ENCODE measurements around the gene CHI3L2. TPM values are rescaled to one million over a fixed set of nuclear protein-coding genes. Genes with fewer than 3 reads are reported as not detected.

Gene CHI3L2
- total RNA-seq, 1 donor from 2014 or later = 5.6 TPM

DNA sequence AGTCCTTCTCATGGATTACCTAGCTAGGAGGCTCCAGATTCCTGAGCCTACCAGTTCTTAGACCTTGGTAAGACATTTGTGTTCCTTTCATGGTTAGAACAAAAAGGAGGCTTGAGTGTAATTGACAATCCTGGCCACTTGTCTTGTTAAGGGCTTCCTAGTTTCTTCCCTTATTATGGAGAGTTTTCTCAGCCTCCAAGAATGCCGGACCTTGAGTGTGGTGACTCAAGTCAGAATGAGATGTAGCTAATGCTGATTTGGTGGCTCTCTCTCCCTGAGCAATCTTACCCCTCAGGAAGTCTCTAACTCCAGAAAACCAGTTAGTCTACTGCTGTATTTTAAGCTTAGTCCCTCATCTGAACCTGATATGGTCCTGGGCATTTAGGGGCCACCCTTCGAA lies 14.3 kb downstream of the CHI3L2 start:
- TF ChIP-seq, protein P1, sequence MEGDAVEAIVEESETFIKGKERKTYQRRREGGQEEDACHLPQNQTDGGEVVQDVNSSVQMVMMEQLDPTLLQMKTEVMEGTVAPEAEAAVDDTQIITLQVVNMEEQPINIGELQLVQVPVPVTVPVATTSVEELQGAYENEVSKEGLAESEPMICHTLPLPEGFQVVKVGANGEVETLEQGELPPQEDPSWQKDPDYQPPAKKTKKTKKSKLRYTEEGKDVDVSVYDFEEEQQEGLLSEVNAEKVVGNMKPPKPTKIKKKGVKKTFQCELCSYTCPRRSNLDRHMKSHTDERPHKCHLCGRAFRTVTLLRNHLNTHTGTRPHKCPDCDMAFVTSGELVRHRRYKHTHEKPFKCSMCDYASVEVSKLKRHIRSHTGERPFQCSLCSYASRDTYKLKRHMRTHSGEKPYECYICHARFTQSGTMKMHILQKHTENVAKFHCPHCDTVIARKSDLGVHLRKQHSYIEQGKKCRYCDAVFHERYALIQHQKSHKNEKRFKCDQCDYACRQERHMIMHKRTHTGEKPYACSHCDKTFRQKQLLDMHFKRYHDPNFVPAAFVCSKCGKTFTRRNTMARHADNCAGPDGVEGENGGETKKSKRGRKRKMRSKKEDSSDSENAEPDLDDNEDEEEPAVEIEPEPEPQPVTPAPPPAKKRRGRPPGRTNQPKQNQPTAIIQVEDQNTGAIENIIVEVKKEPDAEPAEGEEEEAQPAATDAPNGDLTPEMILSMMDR (IDR thresholded peaks at IDR 0.05) = no peak
- TF ChIP-seq POLR2A (IDR thresholded peaks at IDR 0.05) = no peak
- TF ChIP-seq POLR2AphosphoS5 (IDR thresholded peaks at IDR 0.05; ENCODE audit: insufficient read depth in 1 of 2, low read depth in 1 of 2) = no peak
- intact Hi-C loops (cut with DNase I) = no loop called here
- Histone ChIP-seq H3K4me3 (no peak overlapping the region), H3K27me3 (no peaks in the 10 kb centered on the region), H3K9me3 (no peaks in the 10 kb centered on the region), H3K36me3 (no peaks in the 10 kb centered on the region), H3K4me1 (no peaks in the 10 kb centered on the region), H3K27ac (no peak overlapping the region)
- no peak for DNase-seq (ENCODE audit: extremely low spot score in 2 of 2)

DNA sequence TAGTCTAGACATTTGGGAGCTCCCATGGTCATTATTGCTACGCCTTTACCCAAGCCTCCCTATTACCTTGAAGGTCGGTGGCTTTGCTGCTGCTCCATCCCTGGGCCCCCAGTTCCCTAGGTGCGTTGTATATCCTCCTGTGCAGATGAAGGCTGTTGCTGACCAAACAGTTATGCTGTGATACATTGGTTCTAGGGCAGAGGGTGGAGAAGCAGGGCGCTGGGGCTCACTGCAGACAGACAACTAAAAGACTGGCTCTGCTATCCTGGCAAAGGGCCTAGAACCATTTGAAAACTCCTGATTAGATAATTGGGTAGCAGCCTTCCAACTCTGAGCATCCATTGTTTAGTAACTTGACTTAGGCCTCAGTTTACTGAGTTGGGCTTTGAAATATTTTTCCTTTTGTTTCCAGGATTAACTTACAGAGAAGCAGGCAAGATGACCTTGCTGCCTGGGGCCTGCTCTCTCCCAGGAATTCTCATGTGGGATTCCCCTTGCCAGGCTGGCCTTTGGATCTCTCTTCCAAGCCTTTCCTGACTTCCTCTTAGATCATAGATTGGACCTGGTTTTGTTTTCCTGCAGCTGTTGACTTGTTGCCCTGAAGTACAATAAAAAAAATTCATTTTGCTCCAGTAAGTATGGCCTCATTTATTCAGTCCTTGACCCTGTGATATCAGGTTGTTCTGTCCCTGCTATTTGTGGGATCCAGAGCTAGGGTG lies 15.5 kb downstream of the CHI3L2 start:
- DNase-seq (ENCODE audit: extremely low spot score in 2 of 2) = peak in 1 of 2 donors; percentile 67
- Histone ChIP-seq H3K4me3 (no peak overlapping the region), H3K27me3 (no peaks in the 10 kb centered on the region), H3K36me3 (no peaks in the 10 kb centered on the region), H3K27ac (no peak overlapping the region), H3K4me1 (no peaks in the 10 kb centered on the region), H3K9me3 (no peaks in the 10 kb centered on the region)
- intact Hi-C loops (cut with DNase I) = no loop called here
- no peak for TF ChIP-seq POLR2A (IDR thresholded peaks at IDR 0.05)
- no peak for TF ChIP-seq POLR2AphosphoS5 (IDR thresholded peaks at IDR 0.05; ENCODE audit: insufficient read depth in 1 of 2, low read depth in 1 of 2)
- TF ChIP-seq, protein P1 (IDR thresholded peaks at IDR 0.05) = no peak

- no peaks in the 10 kb centered on the region for H3K4me1 ChIP-seq
- no peak overlapping the region for H3K4me3 ChIP-seq
- peak in 1 of 2 donors; percentile 67 for DNase-seq (ENCODE audit: extremely low spot score in 2 of 2)
- intact Hi-C loops (cut with DNase I) = no loop called here
- no peaks in the 10 kb centered on the region for H3K9me3 ChIP-seq
- no peaks in the 10 kb centered on the region for H3K27me3 ChIP-seq
- TF ChIP-seq, protein P1 (IDR thresholded peaks at IDR 0.05) = no peak
- TF ChIP-seq POLR2AphosphoS5 (IDR thresholded peaks at IDR 0.05; ENCODE audit: insufficient read depth in 1 of 2, low read depth in 1 of 2) (no peak), POLR2A (IDR thresholded peaks at IDR 0.05) (no peak)
- no peak overlapping the region for H3K27ac ChIP-seq
- no peaks in the 10 kb centered on the region for H3K36me3 ChIP-seq
Measured at GRCh38 chr1:111247125-111247838, 19.8 kb downstream of the CHI3L2 start.

DNA sequence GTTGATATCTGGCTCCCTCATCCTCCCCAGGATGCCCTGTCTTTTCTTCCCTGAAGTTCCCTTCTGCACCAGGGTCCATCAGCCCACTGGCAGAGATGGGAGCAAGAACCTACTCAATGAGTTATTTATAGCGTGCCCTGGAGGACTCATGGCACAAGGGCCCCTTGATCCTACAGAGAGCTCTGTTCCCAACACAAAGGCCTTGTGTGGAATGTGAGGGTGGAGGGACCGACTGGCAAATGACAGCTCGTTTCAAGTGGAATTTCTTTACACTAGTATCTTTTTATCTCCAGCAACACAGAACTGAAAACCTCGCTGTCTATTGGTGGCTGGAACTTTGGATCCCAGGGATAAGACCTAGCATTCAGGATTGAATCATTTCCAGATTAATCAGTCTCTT lies 22.4 kb downstream of the CHI3L2 start:
- H3K36me3 ChIP-seq = no peaks in the 10 kb centered on the region
- H3K27me3 ChIP-seq = no peaks in the 10 kb centered on the region
- H3K4me3 ChIP-seq = no peak overlapping the region
- TF ChIP-seq, protein P1 (IDR thresholded peaks at IDR 0.05) = no peak
- no peak for TF ChIP-seq POLR2A (IDR thresholded peaks at IDR 0.05)
- no peak for TF ChIP-seq POLR2AphosphoS5 (IDR thresholded peaks at IDR 0.05; ENCODE audit: insufficient read depth in 1 of 2, low read depth in 1 of 2)
- H3K27ac ChIP-seq = no peak overlapping the region
- no peaks in the 10 kb centered on the region for H3K9me3 ChIP-seq
- intact Hi-C loops (cut with DNase I) = no loop called here
- no peak for DNase-seq (ENCODE audit: extremely low spot score in 2 of 2)
- H3K4me1 ChIP-seq = no peaks in the 10 kb centered on the region

DNA sequence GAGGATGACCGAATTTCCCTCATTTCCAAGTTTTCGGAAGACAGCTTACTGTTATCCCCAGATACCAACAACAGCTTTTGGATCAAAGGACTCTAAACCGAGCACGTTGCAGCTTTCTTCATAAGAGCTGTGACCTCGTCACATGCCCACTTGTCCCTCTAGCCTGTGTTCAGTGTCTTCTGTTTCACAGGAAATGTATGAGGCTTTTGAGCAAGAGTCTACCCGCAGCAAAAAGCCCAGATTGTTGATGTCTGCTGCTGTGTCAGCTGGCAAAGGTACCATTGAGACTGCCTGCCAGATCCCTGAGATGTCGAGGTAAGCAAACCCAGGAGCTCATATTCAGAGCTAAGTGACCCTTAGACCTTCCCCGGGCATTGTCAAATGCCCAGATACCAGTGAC lies 24.1 kb downstream of the CHI3L2 start:
- H3K9me3 ChIP-seq = no peaks in the 10 kb centered on the region
- intact Hi-C loops (cut with DNase I) = no loop called here
- peak in 1 of 2 donors; percentile 58 for DNase-seq (ENCODE audit: extremely low spot score in 2 of 2)
- H3K4me3 ChIP-seq = no peak overlapping the region
- H3K27ac ChIP-seq = no peak overlapping the region
- H3K4me1 ChIP-seq = no peaks in the 10 kb centered on the region
- no peaks in the 10 kb centered on the region for H3K36me3 ChIP-seq
- no peak for TF ChIP-seq POLR2A (IDR thresholded peaks at IDR 0.05)
- TF ChIP-seq, protein P1 (IDR thresholded peaks at IDR 0.05) = no peak
- no peak for TF ChIP-seq POLR2AphosphoS5 (IDR thresholded peaks at IDR 0.05; ENCODE audit: insufficient read depth in 1 of 2, low read depth in 1 of 2)
- no peaks in the 10 kb centered on the region for H3K27me3 ChIP-seq
